ENCODE measurements around the gene CIAPIN1.

CIAPIN1 gene

GRCh38 chr16:57422026-57422944 is 24.9 kb downstream of the CIAPIN1 start:
- DNase-seq (ENCODE audit: low read depth in 1 of 2, low spot score in 1 of 2): peak in 1 of 2 experiments; percentile 46
- Histone ChIP-seq H3K27me3 (ENCODE audit: insufficient read depth, poor library complexity, severe bottlenecking) (no peaks in the 10 kb centered on the region), H3K4me3 (replicated peaks; ENCODE audit: insufficient read depth, low read length) (no peak overlapping the region), H3K27ac (replicated peaks) (no peak overlapping the region)
- no peak for TF ChIP-seq REST (IDR thresholded peaks at IDR 0.05; ENCODE audit: insufficient replicate concordance, low read depth)
- TF ChIP-seq CTCF (IDR thresholded peaks at IDR 0.05; ENCODE audit: insufficient read depth, low read length): peak; percentile 22

- H3K27me3 ChIP-seq (ENCODE audit: insufficient read depth, poor library complexity, severe bottlenecking): no peaks in the 10 kb centered on the region
- no peak for TF ChIP-seq POLR2AphosphoS5 (IDR thresholded peaks at IDR 0.05; ENCODE audit: low read depth)
- no peak for TF ChIP-seq GABPA (IDR thresholded peaks at IDR 0.05; ENCODE audit: low read depth)
- no peak for TF ChIP-seq SPI1 (IDR thresholded peaks at IDR 0.05; ENCODE audit: borderline replicate concordance, low read depth)
- no peak for TF ChIP-seq CTCF (IDR thresholded peaks at IDR 0.05; ENCODE audit: insufficient read depth, low read length)
- no peak for TF ChIP-seq REST (IDR thresholded peaks at IDR 0.05; ENCODE audit: insufficient replicate concordance, low read depth)
- no peak overlapping the region for H3K4me3 ChIP-seq (replicated peaks; ENCODE audit: insufficient read depth, low read length)
- DNase-seq (ENCODE audit: low read depth in 1 of 2, low spot score in 1 of 2): no peak
- no peak overlapping the region for H3K27ac ChIP-seq (replicated peaks)
Measured at GRCh38 chr16:57419506-57419905, 27.7 kb downstream of the CIAPIN1 start.

GRCh38 chr16:57416084-57416483 is 31.1 kb downstream of the CIAPIN1 start:
- H3K4me3 ChIP-seq (replicated peaks; ENCODE audit: insufficient read depth, low read length): no peak overlapping the region
- H3K27me3 ChIP-seq (ENCODE audit: insufficient read depth, poor library complexity, severe bottlenecking): no peaks in the 10 kb centered on the region
- DNase-seq (ENCODE audit: low read depth in 1 of 2, low spot score in 1 of 2): no peak
- no peak overlapping the region for H3K27ac ChIP-seq (replicated peaks)
- no peak for TF ChIP-seq POLR2AphosphoS5 (IDR thresholded peaks at IDR 0.05; ENCODE audit: low read depth)
- TF ChIP-seq CTCF (IDR thresholded peaks at IDR 0.05; ENCODE audit: insufficient read depth, low read length): no peak
- no peak for TF ChIP-seq REST (IDR thresholded peaks at IDR 0.05; ENCODE audit: insufficient replicate concordance, low read depth)
- TF ChIP-seq SPI1 (IDR thresholded peaks at IDR 0.05; ENCODE audit: borderline replicate concordance, low read depth): no peak
- TF ChIP-seq GABPA (IDR thresholded peaks at IDR 0.05; ENCODE audit: low read depth): no peak
